Neural cell (in vitro differentiated cells): ENCODE measurements around the gene CSRNP3. TPM values are rescaled to one million over a fixed set of nuclear protein-coding genes. Genes with fewer than 3 reads are reported as not detected.

Source experiments
- H2AFZ ChIP-seq: fragments of 200-600, 300-800 bp; sonication (generic), shearing (Covaris generic); 2 replicates; pipeline ENCODE4 v1.6.0; 2014; ENCODE audit warnings: low read depth, mild to moderate bottlenecking, antibody characterized with exemption, low read length, moderate library complexity
- H3F3A ChIP-seq: fragments of 200-600 bp; shearing (Covaris generic); 2 replicates; pipeline ENCODE4 v1.6.1; 2016; ENCODE audit warnings: mild to moderate bottlenecking, moderate library complexity, mixed read lengths, antibody characterized with exemption, low read length; ENCODE audit not compliant: insufficient read depth, poor library complexity, severe bottlenecking
- H3K27ac ChIP-seq: fragments of 200-600, 300-800 bp; sonication (generic), shearing (Covaris generic); 2 replicates; pipeline ENCODE4 v1.5.1; 2014; ENCODE audit warnings: mild to moderate bottlenecking, low read length, moderate library complexity
- H3K27me3 ChIP-seq: fragments of 300-800, 200-600 bp; sonication (generic), shearing (Covaris generic); 2 replicates; pipeline ENCODE4 v1.6.0; 2014; ENCODE audit warnings: mild to moderate bottlenecking, low read depth, low read length, moderate library complexity; ENCODE audit not compliant: insufficient read depth
- H3K36me3 ChIP-seq: fragments of 300-800, 200-600 bp; sonication (generic), shearing (Covaris generic); 2 replicates; pipeline ENCODE4 v1.5.1; 2014; ENCODE audit warnings: mild to moderate bottlenecking, antibody characterized with exemption, low read length, moderate library complexity; ENCODE audit not compliant: insufficient read depth
- H3K4me2 ChIP-seq: fragments of 300-800, 200-600 bp; sonication (generic), shearing (Covaris generic); 2 replicates; pipeline ENCODE4 v1.6.0; 2014; ENCODE audit warnings: mild to moderate bottlenecking, low read length
- H3K4me3 ChIP-seq: fragments of 300-800, 200-600 bp; sonication (generic), shearing (Covaris generic); 2 replicates; pipeline ENCODE4 v1.5.1; 2014; ENCODE audit warnings: mild to moderate bottlenecking, low read length, moderate library complexity
- H3K79me2 ChIP-seq: fragments of 200-600 bp; shearing (Covaris generic); replicated peaks from 2 replicates; pipeline ENCODE4 v1.6.0; 2014; ENCODE audit warnings: mild to moderate bottlenecking, low read length, moderate library complexity; ENCODE audit not compliant: insufficient read depth
- H3K9ac ChIP-seq: fragments of 300-800, 200-600 bp; sonication (generic), shearing (Covaris generic); 2 replicates; pipeline ENCODE4 v1.6.1; 2016; ENCODE audit warnings: mild to moderate bottlenecking, low read length, mixed read lengths
- H3K9me2 ChIP-seq: fragments of 200-600 bp; shearing (Covaris generic); 2 replicates; pipeline ENCODE4 v1.6.1; 2016; ENCODE audit warnings: mild to moderate bottlenecking, low read length, mixed read lengths; ENCODE audit not compliant: insufficient read depth
- H3K9me3 ChIP-seq: fragments of 200-600, 300-800 bp; sonication (generic), shearing (Covaris generic); 2 replicates; pipeline ENCODE4 v1.6.1; 2016; ENCODE audit warnings: mild to moderate bottlenecking, mixed run types, low read length, moderate library complexity, mixed read lengths
- H4K20me1 ChIP-seq: fragments of 200-600 bp; shearing (Covaris generic); 2 replicates; pipeline ENCODE4 v1.6.1; 2016; ENCODE audit warnings: mild to moderate bottlenecking, mixed run types; ENCODE audit not compliant: insufficient read depth
- EP300 ChIP-seq: fragments of 450-650 bp; conservative IDR thresholded peaks from 2 replicates; pipeline ENCODE4 v1.6.1; 2014; ENCODE audit warnings: antibody characterized with exemption, mild to moderate bottlenecking, moderate library complexity; ENCODE audit not compliant: poor library complexity, severe bottlenecking
- EZH2 ChIP-seq: fragments of 200-600, 300-800 bp; shearing (Covaris generic), sonication (generic); IDR thresholded peaks from 2 replicates; pipeline ENCODE4 v1.6.1; 2014; ENCODE audit warnings: antibody characterized with exemption, low read length, borderline replicate concordance, mild to moderate bottlenecking; ENCODE audit not compliant: insufficient read depth, poor library complexity, severe bottlenecking
- MXI1 ChIP-seq: fragments of 450-650 bp; conservative IDR thresholded peaks from 2 replicates; pipeline ENCODE4 v1.6.1; 2014; ENCODE audit warnings: antibody characterized with exemption, mild to moderate bottlenecking; ENCODE audit not compliant: poor library complexity, severe bottlenecking
- SMC3 ChIP-seq: fragments of 450-650 bp; conservative IDR thresholded peaks from 2 replicates; pipeline ENCODE4 v1.6.1; 2014; ENCODE audit warnings: antibody characterized with exemption, mild to moderate bottlenecking, moderate library complexity; ENCODE audit not compliant: poor library complexity
- TAF1 ChIP-seq: IDR thresholded peaks from 2 replicates; pipeline ENCODE4 v1.6.1; 2012; ENCODE audit warnings: low read depth
- polyA plus RNA-seq: library from polyadenylated mRNA; depleted of rRNA; stranded (reverse); fragments of >200 nt; gene quantifications from 2 replicates; pipeline ENCODE4 v1.2.3, GENCODE V29; 2014
- TF ChIP-seq, protein P1 (sequence below): IDR thresholded peaks from 2 replicates; pipeline ENCODE4 v1.6.1; 2012; ENCODE audit warnings: borderline replicate concordance
- TF ChIP-seq, protein P2 (sequence below): fragments of 450-650 bp; IDR thresholded peaks from 2 replicates; pipeline ENCODE4 v1.5.1; 2014; ENCODE audit warnings: antibody characterized with exemption, mild to moderate bottlenecking, moderate library complexity; ENCODE audit not compliant: poor library complexity, severe bottlenecking

The CSRNP3 gene
- polyA plus RNA-seq, 1 donor from 2014 or later, result 66.6 TPM

DNA sequence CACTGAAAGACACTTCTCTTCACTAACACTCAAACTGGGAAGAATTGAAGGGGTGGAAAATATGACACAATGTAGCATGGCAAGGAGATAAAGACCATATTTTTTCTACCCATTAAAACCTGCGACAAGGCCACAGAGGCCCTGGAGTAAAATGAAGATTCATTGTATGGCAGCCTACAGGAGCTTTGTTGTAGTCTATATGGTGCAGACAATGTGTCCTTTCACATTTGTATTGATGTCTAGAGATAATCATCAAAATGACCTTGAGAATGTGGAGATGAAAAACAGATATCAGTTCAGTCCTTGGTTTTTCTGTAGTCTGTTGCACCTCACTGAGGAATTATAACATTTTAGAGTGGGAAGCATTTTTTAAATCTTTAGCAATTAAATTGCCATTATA, 80.1 kb downstream of the CSRNP3 start:
- TF ChIP-seq, protein P1, sequence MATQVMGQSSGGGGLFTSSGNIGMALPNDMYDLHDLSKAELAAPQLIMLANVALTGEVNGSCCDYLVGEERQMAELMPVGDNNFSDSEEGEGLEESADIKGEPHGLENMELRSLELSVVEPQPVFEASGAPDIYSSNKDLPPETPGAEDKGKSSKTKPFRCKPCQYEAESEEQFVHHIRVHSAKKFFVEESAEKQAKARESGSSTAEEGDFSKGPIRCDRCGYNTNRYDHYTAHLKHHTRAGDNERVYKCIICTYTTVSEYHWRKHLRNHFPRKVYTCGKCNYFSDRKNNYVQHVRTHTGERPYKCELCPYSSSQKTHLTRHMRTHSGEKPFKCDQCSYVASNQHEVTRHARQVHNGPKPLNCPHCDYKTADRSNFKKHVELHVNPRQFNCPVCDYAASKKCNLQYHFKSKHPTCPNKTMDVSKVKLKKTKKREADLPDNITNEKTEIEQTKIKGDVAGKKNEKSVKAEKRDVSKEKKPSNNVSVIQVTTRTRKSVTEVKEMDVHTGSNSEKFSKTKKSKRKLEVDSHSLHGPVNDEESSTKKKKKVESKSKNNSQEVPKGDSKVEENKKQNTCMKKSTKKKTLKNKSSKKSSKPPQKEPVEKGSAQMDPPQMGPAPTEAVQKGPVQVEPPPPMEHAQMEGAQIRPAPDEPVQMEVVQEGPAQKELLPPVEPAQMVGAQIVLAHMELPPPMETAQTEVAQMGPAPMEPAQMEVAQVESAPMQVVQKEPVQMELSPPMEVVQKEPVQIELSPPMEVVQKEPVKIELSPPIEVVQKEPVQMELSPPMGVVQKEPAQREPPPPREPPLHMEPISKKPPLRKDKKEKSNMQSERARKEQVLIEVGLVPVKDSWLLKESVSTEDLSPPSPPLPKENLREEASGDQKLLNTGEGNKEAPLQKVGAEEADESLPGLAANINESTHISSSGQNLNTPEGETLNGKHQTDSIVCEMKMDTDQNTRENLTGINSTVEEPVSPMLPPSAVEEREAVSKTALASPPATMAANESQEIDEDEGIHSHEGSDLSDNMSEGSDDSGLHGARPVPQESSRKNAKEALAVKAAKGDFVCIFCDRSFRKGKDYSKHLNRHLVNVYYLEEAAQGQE, result no peak
- TF ChIP-seq MXI1 (no peak), EZH2 (no peak)
- H4K20me1 ChIP-seq, result no peaks in the 10 kb centered on the region
- peaks cover 7% of the 10 kb centered on the region for H3K79me2 ChIP-seq
- no peak overlapping the region for H3K4me2 ChIP-seq
- H3K27me3 ChIP-seq, result no peaks in the 10 kb centered on the region
- H2AFZ ChIP-seq, result no peak overlapping the region
- no peak overlapping the region for H3K27ac ChIP-seq
- H3K9me3 ChIP-seq, result no peaks in the 10 kb centered on the region
- H3K36me3 ChIP-seq, result no peaks in the 10 kb centered on the region
- H3K9me2 ChIP-seq, result no peaks in the 10 kb centered on the region
- H3K4me3 ChIP-seq, result no peak overlapping the region
- H3K9ac ChIP-seq, result no peak overlapping the region
- H3F3A ChIP-seq, result no peaks in the 10 kb centered on the region

DNA sequence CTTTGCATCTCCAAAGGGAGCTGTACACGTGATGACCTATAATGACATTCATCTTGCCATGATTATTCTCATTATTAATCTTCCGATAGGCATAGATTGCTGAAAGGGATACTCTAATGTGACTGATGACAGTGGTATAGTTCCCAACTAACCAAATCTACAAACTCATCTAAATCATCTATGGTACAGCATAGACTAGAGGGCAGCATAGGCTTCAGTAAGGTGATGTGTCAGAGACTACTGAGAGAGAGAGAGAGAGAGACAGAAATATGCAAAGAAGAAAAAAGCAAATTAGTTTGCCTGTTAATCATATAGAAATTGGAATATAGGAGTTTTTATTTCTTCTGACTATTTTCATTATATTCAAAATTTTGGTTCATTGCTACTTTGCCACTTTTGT, 89.3 kb downstream of the CSRNP3 start:
- H3K9me2 ChIP-seq, result no peaks in the 10 kb centered on the region
- no peak overlapping the region for H3K4me3 ChIP-seq
- H3F3A ChIP-seq, result no peaks in the 10 kb centered on the region
- H3K36me3 ChIP-seq, result no peaks in the 10 kb centered on the region
- no peak overlapping the region for H3K9ac ChIP-seq
- no peak overlapping the region for H3K4me2 ChIP-seq
- TF ChIP-seq TAF1 (no peak), EP300 (no peak), SMC3 (no peak), EZH2 (no peak)
- TF ChIP-seq, protein P1, result no peak
- TF ChIP-seq, protein P2, sequence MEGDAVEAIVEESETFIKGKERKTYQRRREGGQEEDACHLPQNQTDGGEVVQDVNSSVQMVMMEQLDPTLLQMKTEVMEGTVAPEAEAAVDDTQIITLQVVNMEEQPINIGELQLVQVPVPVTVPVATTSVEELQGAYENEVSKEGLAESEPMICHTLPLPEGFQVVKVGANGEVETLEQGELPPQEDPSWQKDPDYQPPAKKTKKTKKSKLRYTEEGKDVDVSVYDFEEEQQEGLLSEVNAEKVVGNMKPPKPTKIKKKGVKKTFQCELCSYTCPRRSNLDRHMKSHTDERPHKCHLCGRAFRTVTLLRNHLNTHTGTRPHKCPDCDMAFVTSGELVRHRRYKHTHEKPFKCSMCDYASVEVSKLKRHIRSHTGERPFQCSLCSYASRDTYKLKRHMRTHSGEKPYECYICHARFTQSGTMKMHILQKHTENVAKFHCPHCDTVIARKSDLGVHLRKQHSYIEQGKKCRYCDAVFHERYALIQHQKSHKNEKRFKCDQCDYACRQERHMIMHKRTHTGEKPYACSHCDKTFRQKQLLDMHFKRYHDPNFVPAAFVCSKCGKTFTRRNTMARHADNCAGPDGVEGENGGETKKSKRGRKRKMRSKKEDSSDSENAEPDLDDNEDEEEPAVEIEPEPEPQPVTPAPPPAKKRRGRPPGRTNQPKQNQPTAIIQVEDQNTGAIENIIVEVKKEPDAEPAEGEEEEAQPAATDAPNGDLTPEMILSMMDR, result no peak
- no peaks in the 10 kb centered on the region for H4K20me1 ChIP-seq
- no peak overlapping the region for H3K27ac ChIP-seq
- no peaks in the 10 kb centered on the region for H3K9me3 ChIP-seq
- no peak overlapping the region for H2AFZ ChIP-seq
- no peaks in the 10 kb centered on the region for H3K27me3 ChIP-seq
- peaks cover under 1% of the 10 kb centered on the region for H3K79me2 ChIP-seq
